SK-N-SH treated with all-trans-retinoic acid at 6 μM for 48 hours (cell line): ENCODE data around the gene OR10G7.

ENCODE experiments used
- ATAC-seq: fragments of 200-7000 bp; cut with Tn5 transposase; 3 replicates; pipeline ENCODE4 v1.9.1; 2020; ENCODE audit warnings: mild to moderate bottlenecking, moderate library complexity
- ARNTL ChIP-seq: fragments of 450-650 bp; formaldehyde crosslinking; IDR thresholded peaks from 2 replicates; pipeline ENCODE4 v1.5.0; 2020; ENCODE audit warnings: low read depth, mild to moderate bottlenecking, moderate library complexity, borderline replicate concordance
- CREB5 ChIP-seq: fragments of 250-450 bp; sonication (Bioruptor Pico); IDR thresholded peaks from 2 replicates; pipeline ENCODE4 v1.5.1; 2020; ENCODE audit warnings: low read depth, mild to moderate bottlenecking, moderate library complexity
- CSDC2 ChIP-seq: fragments of 250-450 bp; sonication (Bioruptor Pico); IDR thresholded peaks from 2 replicates; pipeline ENCODE4 v1.5.0; 2020; ENCODE audit warnings: mild to moderate bottlenecking, moderate library complexity
- CSRNP3 ChIP-seq: fragments of 250-450 bp; sonication (Bioruptor Pico); IDR thresholded peaks from 2 replicates; pipeline ENCODE4 v1.5.1; 2021; ENCODE audit warnings: mild to moderate bottlenecking, moderate library complexity
- ESRRG ChIP-seq: fragments of 250-450 bp; sonication (Bioruptor Pico); IDR thresholded peaks from 2 replicates; pipeline ENCODE4 v1.6.1; 2021; ENCODE audit warnings: mild to moderate bottlenecking
- GLIS3 ChIP-seq: fragments of 250-450 bp; sonication (Bioruptor Pico); IDR thresholded peaks from 2 replicates; pipeline ENCODE4 v1.5.0; 2020; ENCODE audit warnings: mild to moderate bottlenecking, moderate library complexity
- OSR1 ChIP-seq: fragments of 250-450 bp; sonication (Bioruptor Pico); IDR thresholded peaks from 2 replicates; pipeline ENCODE4 v1.8.0; 2022; ENCODE audit warnings: moderate library complexity, mild to moderate bottlenecking, inconsistent platforms
- PATZ1 ChIP-seq: fragments of 250-450 bp; sonication (Bioruptor Pico); IDR thresholded peaks from 2 replicates; pipeline ENCODE4 v1.8.0; 2020; ENCODE audit warnings: mild to moderate bottlenecking, moderate library complexity, borderline replicate concordance
- POU6F1 ChIP-seq: fragments of 250-450 bp; sonication (Bioruptor Pico); IDR thresholded peaks from 2 replicates; pipeline ENCODE4 v1.8.0; 2021; ENCODE audit warnings: low read depth, mild to moderate bottlenecking, moderate library complexity, borderline replicate concordance
- PPARA ChIP-seq: fragments of 250-450 bp; sonication (Bioruptor Pico); IDR thresholded peaks from 2 replicates; pipeline ENCODE4 v1.5.0; 2020; ENCODE audit warnings: mild to moderate bottlenecking, borderline replicate concordance
- RARB ChIP-seq: fragments of 250-450 bp; sonication (Bioruptor Pico); IDR thresholded peaks from 2 replicates; pipeline ENCODE4 v1.8.0; 2021; ENCODE audit warnings: mild to moderate bottlenecking, moderate library complexity
- SNAI2 ChIP-seq: fragments of 250-450 bp; sonication (Bioruptor Pico); IDR thresholded peaks from 2 replicates; pipeline ENCODE4 v1.5.0; 2020; ENCODE audit warnings: mild to moderate bottlenecking, moderate library complexity
- TCF4 ChIP-seq: fragments of 250-450 bp; sonication (Bioruptor Pico); IDR thresholded peaks from 2 replicates; pipeline ENCODE4 v1.8.0; 2021; ENCODE audit warnings: mild to moderate bottlenecking, moderate library complexity, borderline replicate concordance
- TSHZ2 ChIP-seq: fragments of 250-450 bp; sonication (Bioruptor Pico); IDR thresholded peaks from 2 replicates; pipeline ENCODE4 v1.5.0; 2020; ENCODE audit warnings: mild to moderate bottlenecking, moderate library complexity
- ZFP3 ChIP-seq: fragments of 250-450 bp; sonication (Bioruptor Pico); IDR thresholded peaks from 2 replicates; pipeline ENCODE4 v1.5.0; 2020; ENCODE audit warnings: mild to moderate bottlenecking, moderate library complexity
- ZFP30 ChIP-seq: fragments of 450-650 bp; formaldehyde crosslinking; IDR thresholded peaks from 2 replicates; pipeline ENCODE4 v1.5.0; 2022; ENCODE audit warnings: mild to moderate bottlenecking, moderate library complexity
- ZNF70 ChIP-seq: fragments of 450-650 bp; formaldehyde crosslinking; IDR thresholded peaks from 2 replicates; pipeline ENCODE4 v1.5.0; 2020; ENCODE audit warnings: mild to moderate bottlenecking, moderate library complexity
- ZNF8 ChIP-seq: fragments of 450-650 bp; formaldehyde crosslinking; IDR thresholded peaks from 2 replicates; pipeline ENCODE4 v1.5.0; 2020; ENCODE audit warnings: mild to moderate bottlenecking, moderate library complexity

OR10G7 gene

GRCh38 chr11:124052966-124053365, 11.8 kb upstream of the OR10G7 start:
- TF ChIP-seq SNAI2 (CRISPR knock-in tag) (no peak), ZNF70 (no peak), TCF4 (CRISPR knock-in tag) (no peak), PPARA (CRISPR knock-in tag) (no peak), RARB (CRISPR knock-in tag) (no peak), ZNF8 (CRISPR knock-in tag) (no peak), CSRNP3 (CRISPR knock-in tag) (no peak), TSHZ2 (no peak), ESRRG (CRISPR knock-in tag) (no peak), OSR1 (CRISPR knock-in tag) (no peak), ZFP3 (no peak)

GRCh38 chr11:124050748-124051147, 9.6 kb upstream of the OR10G7 start:
- TF ChIP-seq ZNF70 = no peak
- TF ChIP-seq ESRRG (CRISPR knock-in tag) = no peak
- TF ChIP-seq GLIS3 = no peak
- TF ChIP-seq ZFP30 (CRISPR knock-in tag) = no peak
- no peak for ATAC-seq

More at GRCh38 chr11:124052966-124053365, 11.8 kb upstream of the OR10G7 start:
- ATAC-seq = no peak

GRCh38 chr11:124043420-124043819, 2.3 kb upstream of the OR10G7 start:
- no peak for TF ChIP-seq PATZ1 (CRISPR knock-in tag)
- no peak for TF ChIP-seq CSDC2 (CRISPR knock-in tag)
- no peak for TF ChIP-seq CREB5
- TF ChIP-seq ZFP3 = no peak
- TF ChIP-seq ZNF8 (CRISPR knock-in tag) = no peak
- TF ChIP-seq TSHZ2 = no peak
- no peak for TF ChIP-seq ESRRG (CRISPR knock-in tag)
- TF ChIP-seq POU6F1 (CRISPR knock-in tag) = no peak
- no peak for TF ChIP-seq ARNTL (CRISPR knock-in tag)

More at GRCh38 chr11:124043420-124043819, 2.3 kb upstream of the OR10G7 start:
- ATAC-seq = no peak
